22Rv1 (cell line): Measurements from ENCODE around the gene ERC1.

Experiments
- CTCF ChIP-seq: fragments of 450-650 bp; IDR thresholded peaks from 2 replicates; pipeline ENCODE4 v1.5.1; 2017; ENCODE audit warnings: mild to moderate bottlenecking
- ZFX ChIP-seq: fragments of 450-650 bp; IDR thresholded peaks from 2 replicates; pipeline ENCODE4 v1.6.1; 2017; ENCODE audit warnings: antibody characterized with exemption, borderline replicate concordance

GRCh38 chr12:1357711-1358110, 366.7 kb downstream of the ERC1 start:
- TF ChIP-seq CTCF: no peak
- no peak for TF ChIP-seq ZFX
